CD4-positive, alpha-beta T cell treated with Interleukin-21 for 1 hour (primary cell): ENCODE results near the gene PKMYT1.
A peak's percentile ranks its signal among the peaks of the same experiment; 100 is the strongest.

Source experiments
- DNase-seq: peaks from one replicate; pipeline ENCODE4 v3.0.0-alpha.2; 2020

Gene PKMYT1

DNA sequence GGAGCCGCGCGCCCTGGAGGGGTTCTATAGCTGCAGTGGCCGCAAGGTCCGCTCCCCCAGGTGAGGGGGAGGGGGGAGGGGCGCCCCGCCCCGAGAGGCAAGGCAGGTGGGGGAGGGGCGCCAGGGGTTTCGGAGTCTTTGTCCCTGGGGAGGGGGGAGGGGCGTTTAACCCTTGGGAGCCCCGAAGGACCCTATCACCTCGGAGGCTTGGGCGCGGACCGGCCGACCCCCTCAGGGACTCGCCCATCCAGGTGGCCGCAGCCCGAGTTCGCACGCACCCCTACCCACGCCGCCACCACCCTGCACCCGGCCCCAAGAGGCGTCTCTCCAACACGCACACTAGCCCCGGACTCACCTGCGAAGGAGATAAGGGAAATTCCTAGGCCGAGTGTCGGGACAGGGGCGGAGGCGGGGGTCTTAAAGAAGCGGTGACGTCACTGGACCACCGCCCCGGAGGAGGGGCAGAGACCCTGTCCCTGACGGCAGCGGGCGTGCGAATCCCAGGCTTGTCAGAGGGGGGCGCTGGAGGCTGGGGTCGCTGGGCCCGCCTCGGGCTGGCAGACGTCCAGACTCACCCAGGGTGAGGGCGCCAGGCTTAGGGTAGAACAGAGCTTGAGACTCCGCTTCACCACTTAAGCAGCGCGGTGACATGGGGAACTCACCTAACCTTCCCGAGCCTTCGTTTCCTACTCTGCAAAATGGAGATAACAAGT, 37.7 kb upstream of the PKMYT1 start, which contains the start of gene CLDN6:
Gene CLDN6 (minus strand): TSS at position 390 of the 713 bp plus-strand sequence. CDS start 2,162 bp downstream, outside the sequence.
- DNase-seq, result peak; percentile 29

DNA sequence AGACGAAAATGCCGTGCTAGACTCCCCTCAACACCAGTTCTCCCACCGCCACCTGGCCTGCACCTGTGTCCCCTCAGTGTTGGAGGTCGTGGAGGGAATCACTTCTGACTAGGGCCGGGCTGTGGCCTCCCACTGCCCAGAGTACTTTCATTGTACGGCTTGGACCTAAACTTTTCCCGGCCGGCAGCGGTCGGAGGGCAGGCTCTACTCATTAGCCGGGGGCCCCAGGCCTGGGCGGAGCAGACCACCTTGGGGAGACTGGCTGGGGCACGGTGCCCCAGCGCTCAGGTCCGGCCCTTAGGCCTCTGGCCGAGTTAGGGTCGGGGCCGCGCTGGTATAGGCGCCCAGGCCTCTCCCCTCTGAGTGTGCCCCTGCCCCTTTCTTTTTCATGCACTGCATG, 37.1 kb upstream of the PKMYT1 start:
- DNase-seq, result no peak

DNA sequence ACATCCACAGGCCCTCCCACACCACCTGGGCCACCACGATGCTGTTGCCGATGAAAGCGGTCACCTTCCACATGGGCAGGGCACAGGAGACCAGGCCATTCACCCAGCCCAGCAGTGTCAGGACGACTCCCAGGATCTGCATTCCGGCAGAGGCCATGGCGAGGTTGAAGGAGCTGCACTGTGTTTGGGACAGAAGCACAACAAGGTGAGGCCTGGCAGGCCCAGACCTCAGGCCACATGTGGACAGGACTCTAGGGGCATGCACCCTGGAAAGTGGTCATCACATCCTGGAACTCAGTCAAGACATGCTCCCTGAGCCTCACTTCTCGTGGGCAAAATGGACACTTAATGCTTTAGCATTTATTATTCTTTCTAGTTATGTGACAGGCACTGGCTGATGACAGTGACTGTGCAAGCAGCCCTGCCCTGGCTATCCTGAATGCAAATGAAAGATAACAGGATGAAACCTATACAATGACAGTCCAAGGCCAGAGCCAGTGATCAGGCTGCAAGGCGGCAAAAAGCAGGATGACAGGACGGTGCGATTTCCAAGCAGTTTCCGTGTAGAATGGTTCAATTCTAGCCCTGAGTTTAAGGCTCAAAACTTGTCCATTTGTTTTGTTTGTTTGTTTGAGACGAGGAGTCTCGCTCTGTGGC, 35.7 kb upstream of the PKMYT1 start:
- no peak for DNase-seq

DNA sequence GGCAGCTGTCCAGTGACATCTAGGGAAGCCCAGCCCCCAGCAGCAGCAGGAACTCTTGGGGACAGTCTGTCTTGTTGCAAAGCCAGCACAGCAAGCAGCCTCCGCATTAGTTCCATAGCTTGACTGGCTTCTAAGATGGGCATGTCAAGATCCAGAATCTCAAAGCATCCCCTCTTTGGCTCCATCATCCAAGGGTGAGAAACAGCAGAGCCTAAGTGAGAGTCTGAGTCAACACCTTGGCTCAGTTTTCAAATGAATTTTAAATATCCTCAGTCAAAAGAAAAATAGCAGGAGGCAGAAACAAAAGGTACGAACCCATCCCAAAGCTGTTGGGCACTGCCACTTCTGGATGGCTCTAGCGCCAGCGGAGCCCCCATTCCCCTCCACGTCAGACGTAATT, 34.7 kb upstream of the PKMYT1 start:
- no peak for DNase-seq

DNA sequence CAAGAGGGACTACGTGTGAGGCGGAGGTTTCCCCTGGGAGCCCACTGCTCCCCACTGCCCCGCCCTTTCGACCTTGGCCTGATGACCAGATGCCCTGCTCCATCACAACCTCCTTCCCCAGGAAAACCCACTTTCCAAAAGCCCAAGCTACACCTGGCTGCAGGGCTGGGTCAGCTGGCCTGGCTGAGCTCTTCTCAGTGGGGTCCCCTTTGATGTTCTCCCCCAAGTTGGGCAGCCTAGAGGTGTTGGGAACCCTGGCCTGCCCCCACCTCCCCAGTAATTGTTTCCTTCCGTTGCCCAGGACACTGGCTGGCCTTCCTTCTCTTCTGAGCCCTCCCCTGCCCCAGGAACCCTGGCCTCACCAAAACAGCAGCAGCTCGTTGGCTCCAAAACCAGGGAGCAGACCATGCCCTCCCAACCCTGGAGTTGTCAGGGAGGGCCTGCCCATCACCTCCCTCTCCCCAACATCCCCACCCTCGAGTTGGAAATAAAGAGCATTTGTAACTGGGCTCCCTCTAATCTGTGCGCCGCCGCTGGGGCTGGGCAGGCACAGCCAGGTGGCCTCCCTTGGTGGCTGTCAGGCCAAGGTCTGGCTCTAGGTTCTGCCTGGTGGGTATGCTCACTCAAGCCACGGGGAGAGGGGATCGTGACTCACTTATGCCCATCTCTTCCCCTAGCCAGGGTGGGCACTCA, 33.9 kb upstream of the PKMYT1 start:
- no peak for DNase-seq

DNA sequence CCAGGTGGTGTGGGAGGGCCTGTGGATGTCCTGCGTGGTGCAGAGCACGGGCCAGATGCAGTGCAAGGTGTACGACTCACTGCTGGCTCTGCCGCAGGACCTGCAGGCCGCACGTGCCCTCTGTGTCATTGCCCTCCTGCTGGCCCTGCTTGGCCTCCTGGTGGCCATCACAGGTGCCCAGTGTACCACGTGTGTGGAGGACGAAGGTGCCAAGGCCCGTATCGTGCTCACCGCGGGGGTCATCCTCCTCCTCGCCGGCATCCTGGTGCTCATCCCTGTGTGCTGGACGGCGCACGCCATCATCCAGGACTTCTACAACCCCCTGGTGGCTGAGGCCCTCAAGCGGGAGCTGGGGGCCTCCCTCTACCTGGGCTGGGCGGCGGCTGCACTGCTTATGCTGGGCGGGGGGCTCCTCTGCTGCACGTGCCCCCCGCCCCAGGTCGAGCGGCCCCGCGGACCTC, 33.3 kb upstream of the PKMYT1 start:
- DNase-seq, result no peak

DNA sequence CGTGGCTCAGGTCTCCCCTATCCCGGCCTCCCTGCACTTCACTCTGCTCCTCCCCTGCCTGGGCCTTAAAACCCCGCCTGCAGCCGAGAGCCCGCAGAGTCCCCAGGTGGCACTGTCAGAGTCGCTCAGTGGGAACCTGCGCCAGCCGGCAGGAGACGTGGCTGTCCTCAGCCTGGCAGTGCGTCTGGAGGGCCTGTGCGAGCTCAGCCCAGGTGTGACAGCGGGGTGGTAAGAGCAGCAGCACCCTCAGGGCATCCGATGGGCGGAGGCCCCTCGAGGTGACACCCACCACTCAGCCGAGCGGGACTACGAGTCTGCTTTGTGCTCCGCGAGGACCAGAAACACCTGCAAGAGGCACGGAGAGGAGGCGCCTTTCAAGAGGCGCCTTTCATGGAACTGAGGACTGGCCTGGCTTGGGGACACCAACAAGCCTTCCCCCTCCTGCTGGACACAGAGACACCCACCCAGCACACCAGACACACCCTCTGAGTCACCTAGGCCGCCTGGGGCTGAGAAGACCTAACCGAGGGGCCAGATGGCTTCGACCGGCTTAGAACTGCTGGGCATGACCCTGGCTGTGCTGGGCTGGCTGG, 32.7 kb upstream of the PKMYT1 start, which contains the start of gene CLDN9:
Gene CLDN9 (plus strand): TSS at position 96 of the 593 bp plus-strand sequence. CDS start 440 bp downstream, at position 536.
- DNase-seq, result no peak

DNA sequence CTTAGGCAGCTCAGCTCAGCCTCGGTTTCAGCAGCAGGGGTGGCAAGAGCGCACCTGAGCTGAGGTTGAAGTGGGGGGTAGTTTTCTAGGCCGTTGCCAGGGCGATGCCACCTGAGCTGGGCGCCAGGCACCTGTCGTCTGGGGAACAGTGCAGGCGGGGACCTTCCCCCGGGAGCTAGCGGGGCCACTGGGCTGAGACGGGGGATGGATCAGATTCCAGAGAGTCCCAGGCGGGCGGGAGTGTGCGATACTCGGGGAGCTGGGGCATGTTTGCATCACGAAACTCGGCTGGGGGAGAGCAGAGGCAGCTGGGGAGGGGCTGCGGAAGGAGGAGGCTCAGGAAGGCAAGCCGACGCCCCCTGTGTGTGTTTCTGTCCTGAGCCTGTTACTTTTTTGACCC, 32.0 kb upstream of the PKMYT1 start:
- DNase-seq, result no peak

DNA sequence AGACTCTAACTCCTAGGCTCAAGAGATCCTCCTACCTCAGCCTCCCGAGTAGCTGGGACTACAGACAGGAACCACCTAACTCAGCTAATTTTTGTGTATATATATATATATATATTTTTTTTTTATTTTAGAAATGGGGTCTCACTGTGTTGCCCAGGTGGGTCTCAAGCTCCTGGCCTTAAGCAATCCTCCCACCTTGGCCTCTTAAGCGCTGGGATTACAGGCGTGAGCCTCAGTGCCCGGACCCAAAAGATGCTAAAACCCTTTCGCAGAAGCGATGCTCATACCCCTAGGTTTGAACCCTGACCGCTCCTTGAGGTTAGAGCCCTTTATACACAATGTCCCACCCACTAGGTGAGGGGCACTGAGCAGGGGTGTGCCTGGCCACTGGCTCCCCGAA, 30.3 kb upstream of the PKMYT1 start:
- DNase-seq, result no peak

DNA sequence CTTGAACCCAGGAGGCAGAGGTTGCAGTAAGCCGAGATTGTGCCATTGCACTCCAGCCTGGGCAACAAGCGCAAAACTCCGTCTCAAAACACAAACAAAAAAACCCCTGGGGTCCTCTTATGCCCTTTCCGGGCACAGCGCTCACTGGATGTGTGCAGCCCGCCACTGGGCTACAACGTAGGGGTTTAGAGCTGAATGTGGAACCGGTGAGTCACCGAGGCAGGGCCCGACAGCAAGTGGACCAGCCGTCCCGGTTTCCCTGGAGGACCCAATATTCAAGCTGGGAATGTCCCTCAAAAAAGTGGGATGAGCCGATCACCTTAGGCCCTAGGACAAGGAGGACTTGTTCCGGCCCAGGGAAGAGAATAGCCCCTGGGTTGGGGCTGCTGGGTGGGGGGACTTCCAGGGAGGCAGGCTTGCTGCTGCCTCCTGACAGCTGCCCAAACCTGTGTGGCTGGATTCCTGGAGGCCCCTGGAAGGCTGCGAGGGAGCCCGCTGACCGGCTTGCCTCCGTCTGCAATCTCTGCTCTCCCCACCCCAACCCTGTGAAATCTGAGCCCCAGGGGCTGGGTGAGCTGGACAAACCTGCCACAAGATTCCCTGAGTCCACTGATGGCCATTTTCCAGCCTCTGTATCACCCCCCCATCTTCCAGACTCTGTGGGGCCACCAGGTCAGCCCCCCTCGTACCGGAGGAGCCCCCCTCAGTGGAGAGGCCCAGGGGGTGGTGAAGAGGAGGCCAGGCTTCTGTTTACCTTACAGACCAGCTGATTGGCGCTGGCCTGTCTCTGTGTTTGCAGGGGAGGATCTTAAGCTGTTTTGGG, 29.5 kb upstream of the PKMYT1 start:
- no peak for DNase-seq

DNA sequence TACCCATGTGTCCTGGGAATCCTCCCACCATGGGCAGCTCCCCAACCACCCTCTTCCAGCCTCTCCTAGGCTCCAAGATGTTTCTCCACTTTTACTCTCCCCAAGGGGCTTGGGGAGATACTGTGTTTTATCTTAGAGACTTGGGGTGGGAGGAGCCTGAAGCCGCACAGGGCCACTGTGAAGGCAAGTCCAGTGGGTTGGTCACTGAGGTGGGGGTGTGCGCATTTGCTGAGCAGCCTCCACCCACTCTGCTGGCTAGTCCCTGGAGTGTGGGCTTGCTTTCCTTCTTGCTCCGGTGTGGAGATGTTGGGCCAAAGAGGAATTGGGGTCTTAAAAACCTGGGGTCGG, 28.4 kb upstream of the PKMYT1 start:
- no peak for DNase-seq

DNA sequence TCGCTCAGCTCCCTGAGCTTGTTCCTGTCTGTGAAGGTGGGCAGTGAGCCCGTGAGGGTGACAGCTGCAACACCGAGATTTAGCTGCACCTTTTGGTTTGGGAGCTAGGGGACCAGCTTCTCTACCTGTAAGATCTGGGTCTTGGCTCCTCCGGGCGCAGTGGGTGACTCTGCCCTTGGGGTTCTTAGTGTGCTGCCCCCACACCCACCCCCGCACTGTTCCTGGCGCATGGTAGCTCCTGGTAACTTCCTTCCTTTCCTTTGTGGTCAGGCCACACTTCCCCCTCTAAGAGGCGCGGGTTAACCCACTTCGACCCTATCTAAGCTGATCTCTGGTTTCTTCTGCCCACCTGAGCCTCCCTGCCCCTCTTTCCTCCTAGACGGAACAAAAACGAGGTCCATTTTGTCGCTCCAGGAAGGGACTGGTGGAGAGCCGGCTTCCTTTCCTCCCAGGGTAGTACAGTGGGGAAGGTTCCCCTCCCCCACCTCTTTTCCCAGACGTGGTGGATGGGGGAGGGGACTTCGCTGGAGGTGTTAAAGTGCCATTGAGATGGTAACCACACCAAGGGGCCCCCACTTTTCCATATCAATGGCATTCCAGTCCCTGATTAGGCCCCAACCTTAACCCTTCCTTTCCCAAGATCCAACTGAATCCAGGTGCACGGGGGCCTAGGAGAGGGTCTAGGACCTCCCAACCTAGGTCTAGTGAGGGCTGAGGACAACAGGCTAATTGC, 27.9 kb upstream of the PKMYT1 start:
- DNase-seq, result peak; percentile 32

DNA sequence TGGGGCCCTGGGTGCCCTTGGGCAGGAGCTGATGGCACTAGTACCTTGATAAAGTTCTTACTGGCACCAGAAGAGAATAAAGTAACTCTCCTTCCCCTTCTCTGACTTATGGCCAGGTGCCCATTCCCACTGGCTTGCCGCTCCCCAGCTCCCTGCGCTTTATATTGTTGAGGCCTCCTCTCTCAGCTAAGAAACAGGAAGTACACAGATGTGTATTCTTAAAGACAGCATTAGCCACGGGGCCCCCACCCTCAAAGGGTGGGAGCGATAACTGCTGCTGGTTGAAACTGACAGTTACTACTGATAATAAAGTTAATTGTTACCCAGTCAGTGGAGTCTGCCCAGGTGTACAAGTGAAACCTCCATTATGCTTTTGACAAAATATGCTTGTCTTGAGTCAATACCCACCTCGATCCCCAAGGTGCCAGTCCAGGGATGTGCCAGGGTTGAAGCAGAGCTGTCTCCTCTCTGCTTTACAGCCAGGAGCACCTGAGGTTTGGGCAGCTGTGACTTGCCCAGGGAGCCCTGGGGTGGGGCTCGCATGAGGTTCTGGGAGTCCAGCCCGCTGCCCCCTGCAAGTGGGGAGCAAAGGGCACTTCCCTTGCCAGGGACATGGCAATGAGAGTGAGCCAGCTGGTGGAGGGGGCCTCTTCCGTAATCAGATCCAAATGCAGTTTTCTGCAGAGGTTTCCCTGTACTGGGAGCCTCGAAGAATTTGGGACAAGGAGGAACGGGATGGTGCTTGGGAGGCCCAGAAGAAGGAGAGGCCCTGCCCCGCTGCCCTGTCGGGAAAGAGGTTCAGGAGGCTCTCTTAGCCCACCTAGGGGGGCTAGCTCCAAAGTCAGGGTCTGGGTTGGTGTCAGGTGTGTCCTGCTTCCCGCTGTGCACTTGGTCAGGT, 27.1 kb upstream of the PKMYT1 start:
- no peak for DNase-seq

DNA sequence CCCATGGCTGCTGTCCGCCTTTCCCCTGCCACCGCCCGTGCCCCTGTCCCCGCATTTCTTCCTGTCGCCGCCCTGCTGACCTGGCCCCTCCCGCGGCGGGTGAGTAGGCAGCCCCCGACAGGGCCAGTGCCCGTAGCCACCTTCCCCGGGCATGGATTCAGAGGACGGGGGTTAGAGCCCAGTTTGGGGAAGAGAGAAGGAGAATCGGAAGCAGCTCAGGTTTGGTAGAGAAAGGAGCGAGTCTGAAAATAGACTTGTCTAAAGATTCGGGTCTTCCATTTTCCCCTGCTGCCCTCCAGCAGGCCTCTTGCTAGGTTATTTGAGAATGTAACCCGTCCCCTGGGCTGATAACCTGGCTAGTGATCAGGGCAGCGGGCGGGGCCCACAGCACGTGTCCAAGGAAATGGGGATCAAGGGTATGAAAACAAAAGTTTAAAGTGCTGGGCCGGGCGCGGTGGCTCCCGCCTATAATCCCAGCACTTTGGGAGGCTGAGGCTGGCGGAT, 24.6 kb upstream of the PKMYT1 start:
- DNase-seq, result no peak

DNA sequence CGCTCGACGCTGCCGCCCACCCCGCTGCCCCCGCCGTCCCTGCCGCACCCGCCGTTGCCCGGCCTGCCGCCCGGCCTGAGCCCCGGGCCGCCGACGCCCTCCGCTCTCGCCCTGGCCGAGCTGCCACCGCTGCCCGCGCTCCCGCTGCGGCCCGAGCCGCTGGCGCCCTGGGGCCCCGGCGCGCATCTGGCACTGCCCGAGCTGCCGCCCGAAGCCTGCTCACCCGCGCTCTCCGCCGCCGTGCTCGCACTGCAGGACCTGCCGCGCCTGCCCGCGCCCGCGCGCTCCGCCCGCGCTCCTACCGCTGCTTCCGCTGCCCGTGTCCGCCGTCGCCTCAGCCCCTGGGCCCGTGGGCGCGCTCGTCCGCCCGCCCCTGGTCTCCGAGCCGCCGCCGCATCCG, 24.1 kb upstream of the PKMYT1 start:
- DNase-seq, result no peak

DNA sequence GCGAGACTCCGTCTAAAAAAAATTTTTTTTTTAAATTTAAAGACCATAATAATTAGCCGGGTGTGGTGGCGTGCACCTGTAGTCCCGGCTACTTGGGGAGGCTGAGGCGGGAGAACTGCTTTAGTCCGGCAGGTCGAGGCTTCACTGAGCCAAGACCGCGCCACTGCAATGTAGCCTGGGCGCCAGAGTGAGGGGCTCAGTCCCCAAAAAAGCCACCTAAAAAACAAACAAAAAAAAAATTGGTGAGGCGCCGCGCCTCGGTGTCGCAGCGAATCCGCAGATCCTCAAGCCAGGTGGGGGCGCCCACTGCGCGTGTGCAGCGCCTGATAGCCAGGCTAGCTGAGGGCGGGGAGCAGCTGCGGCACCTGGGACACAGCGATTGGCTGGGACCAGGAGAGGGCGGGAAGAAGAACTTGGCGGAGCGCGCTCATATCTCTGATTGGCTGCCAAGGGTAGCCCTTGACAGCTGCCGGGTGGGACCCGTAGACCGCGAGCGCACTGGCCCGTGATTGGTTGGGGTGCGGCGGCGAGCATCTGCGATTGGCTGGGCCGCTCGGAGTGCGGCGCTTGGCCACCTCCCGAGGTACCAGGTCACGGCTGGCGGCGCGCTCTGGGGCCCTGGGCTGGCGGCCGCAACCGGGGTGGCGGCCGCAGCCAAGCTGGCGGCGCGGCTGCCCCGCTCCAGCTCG, 23.5 kb upstream of the PKMYT1 start:
- peak; percentile 99 for DNase-seq

DNA sequence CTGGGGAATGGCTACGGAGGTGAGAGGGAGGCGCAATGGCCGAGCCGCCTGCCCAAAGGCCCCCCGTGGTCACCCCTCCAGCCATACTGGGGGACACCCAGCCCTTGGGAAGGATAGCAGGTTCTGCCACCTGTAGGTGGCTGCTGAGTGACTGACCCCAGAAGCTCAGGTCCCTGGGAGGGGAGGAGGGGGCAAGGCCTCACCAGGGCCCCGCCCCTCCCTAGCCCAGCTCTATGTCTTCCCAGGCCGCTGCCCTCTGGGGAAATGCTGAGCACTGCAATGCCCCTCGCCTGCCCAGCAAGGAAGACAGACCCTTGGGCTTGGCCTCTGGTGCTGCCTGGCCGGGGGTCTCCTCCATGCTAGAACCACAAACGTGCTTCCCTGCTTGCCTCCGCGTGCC, 21.1 kb upstream of the PKMYT1 start:
- no peak for DNase-seq

DNA sequence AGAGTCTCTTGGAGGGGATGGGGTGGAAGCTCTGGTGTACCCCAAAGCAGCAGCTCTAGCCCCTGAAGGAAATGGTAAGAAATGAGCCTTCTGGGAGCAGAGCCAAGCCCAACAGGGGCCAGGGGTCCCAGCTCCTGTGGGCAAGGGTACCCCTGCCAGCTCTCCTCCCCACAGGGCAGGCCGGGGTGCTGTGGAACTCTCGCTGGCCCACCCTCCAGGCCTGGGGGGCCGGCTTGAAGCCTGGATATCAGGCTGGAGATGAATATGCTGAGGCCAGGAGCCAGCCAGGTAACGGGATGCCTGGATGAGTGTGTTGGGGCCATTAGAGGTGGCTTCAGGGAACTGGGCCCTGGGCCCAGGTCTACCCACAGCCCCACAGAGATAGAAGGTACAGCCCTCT, 20.3 kb upstream of the PKMYT1 start:
- no peak for DNase-seq

DNA sequence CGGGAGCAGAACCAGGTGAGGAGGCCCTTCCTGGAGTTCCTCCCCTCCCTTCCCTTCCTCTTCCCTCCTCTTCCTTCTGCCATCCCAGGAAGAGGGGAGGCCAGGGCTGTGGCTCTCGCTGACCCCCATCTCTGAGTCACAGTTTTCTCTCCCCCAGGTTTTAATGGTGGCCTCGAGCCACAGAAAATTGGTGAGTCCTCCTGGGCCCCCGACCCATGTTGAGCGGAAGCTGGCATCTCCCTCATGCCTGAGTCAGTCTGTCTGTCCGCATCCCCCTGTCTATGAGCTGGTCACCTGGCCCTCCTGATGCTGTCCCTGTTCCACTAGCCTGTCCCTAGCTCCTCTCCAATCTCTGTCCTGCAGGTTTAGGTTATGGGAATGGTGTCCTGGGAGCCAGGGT, 19.7 kb upstream of the PKMYT1 start:
- DNase-seq, result no peak

DNA sequence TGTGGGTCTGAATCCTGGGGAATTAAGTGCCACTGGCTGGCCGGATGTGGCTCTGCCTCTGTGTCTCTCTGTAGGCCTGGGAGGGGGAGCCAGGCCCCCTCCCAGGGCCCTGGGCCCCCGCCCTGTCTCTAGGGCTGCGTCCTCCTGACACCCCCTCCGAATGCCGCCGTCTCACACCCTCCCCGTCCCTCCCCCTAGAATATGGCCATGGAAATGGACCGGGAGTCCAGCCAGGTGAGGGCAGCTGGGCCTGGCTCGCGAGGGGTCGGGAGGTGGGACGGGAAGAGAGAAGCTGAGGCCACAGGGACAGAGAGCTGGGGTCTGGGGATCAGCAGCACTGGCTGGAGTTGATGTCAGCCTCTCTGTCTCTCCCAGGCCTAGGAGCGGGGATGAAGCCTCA, 16.1 kb upstream of the PKMYT1 start:
- DNase-seq, result no peak
